KOPT-K1 (cell line): ENCODE data around the gene RPS10.
"Not testable (repeated sequence)": the region's sequence is repeated elsewhere in the genome, so short reads cannot be mapped to it uniquely, and the experiment has no call there.

Experiments used
- H3K27ac ChIP-seq: fragments of 200-600 bp; sonication (generic); 2 replicates; pipeline ENCODE4 v1.5.1; 2016; ENCODE audit warnings: antibody characterized with exemption, mild to moderate bottlenecking, low read depth, low read length; ENCODE audit not compliant: poor library complexity, severe bottlenecking
- H3K36me3 ChIP-seq: fragments of 200-600 bp; sonication (generic); 2 replicates; pipeline ENCODE4 v1.5.1; 2017; ENCODE audit warnings: antibody characterized with exemption, mild to moderate bottlenecking, low read length, moderate library complexity; ENCODE audit not compliant: insufficient read depth
- H3K9me3 ChIP-seq: fragments of 200-600 bp; sonication (generic); 2 replicates; pipeline ENCODE4 v1.5.1; 2017; ENCODE audit warnings: antibody characterized with exemption, low read length, mild to moderate bottlenecking; ENCODE audit not compliant: insufficient read depth, poor library complexity, severe bottlenecking

The RPS10 gene

DNA sequence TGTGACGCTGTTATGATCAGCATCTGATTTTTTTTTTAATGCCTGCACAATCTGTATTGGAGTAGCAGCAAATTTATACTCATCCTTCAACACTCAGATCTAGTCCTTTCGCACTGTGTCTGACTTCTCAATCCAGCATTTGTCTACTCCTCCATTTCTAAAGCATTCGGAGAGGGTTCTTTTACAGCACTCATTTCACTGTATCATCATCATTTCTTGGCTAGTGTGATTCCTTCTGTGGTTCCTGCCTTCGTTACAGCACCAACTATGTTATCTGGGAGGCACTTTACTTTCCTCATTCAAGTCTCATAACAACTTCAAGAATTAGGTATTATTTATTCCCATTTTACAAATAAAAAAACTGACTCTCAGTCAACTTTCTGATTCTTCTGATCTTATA, 51.4 kb downstream of the RPS10 start:
- H3K27ac ChIP-seq, result no peak overlapping the region
- H3K9me3 ChIP-seq, result no peaks in the 10 kb centered on the region
- no peaks in the 10 kb centered on the region for H3K36me3 ChIP-seq

DNA sequence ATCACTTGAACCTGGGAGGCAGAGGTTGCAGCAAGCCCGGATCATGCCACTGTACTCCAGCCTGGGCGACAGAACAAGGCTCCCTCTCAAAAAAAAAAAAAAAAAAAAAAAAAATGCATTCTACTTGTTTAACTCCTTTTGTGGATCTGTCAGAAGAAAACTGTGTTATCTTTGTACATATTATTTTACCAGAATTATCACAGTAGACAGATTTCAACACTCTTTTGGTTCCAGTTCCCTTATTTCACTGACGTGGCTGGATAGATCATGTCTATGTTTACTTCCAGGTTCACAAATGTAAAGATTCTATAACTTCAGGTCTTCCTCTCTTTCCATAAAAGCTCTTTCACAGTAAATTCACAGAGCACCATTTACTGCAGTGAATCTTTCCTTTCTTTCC, 51.8 kb downstream of the RPS10 start:
- no peak overlapping the region for H3K27ac ChIP-seq

DNA sequence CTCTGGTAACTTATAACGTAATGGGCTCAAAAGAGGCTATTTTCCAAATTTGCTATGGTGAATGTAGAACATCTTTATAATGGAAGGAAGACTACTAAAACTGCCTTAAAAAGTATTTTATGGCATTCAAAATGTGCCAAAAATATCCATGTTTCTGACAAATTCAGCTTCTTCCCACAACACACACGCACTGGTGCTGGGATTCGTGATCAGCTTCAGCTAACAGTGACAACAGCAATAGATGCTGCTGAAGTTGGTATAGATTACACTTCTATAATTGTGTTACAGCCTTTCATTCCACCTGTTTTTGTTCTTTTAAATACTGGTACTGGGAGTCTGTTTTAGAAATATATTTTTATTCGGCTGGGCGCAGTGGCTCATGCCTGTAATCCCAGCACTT, 52.4 kb downstream of the RPS10 start:
- Histone ChIP-seq H3K9me3 (no peaks in the 10 kb centered on the region), H3K27ac (no peak overlapping the region), H3K36me3 (no peaks in the 10 kb centered on the region)

More for the DNA sequence above, 51.8 kb downstream of the RPS10 start:
- Histone ChIP-seq H3K9me3 (no peaks in the 10 kb centered on the region), H3K36me3 (no peaks in the 10 kb centered on the region)

DNA sequence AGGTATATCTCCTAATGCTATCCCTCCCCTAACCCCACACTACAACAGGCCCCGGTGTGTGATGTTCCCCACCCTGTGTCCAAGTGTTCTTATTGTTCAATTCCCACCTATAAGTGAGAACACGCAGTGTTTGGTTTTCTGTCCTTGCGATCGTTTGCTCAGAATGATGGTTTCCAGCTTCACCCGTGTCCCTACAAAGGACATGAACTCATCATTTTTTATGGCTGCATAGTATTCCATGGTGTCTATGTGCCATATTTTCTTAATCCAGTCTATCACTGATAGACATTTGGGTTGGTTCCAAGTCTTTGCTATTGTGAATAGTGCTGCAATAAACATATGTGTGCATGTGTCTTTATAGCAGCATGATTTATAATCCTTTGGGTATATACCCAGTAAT, 54.0 kb downstream of the RPS10 start:
- H3K36me3 ChIP-seq, H3K9me3 ChIP-seq, H3K27ac ChIP-seq: not testable (repeated sequence)

DNA sequence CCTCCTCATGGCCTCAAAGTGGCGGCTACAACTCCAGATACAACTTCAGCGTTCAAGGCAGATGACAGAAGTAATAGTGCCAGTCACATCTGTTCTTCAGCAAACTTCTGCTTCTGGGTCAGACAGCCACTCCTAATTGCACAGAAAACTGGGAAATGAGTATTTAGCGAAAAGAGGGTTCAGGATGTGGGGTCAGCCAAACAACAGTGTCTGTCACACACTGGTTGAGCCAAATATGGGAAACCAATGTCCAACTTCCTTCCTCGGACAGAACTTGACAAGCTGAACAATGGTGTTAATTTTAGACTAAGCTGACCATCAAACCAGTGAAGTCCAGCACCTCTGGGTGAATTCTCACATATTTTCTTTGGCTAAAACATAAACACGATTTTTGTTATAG, 55.5 kb downstream of the RPS10 start:
- Histone ChIP-seq H3K27ac (no peak overlapping the region), H3K36me3 (no peaks in the 10 kb centered on the region), H3K9me3 (no peaks in the 10 kb centered on the region)

DNA sequence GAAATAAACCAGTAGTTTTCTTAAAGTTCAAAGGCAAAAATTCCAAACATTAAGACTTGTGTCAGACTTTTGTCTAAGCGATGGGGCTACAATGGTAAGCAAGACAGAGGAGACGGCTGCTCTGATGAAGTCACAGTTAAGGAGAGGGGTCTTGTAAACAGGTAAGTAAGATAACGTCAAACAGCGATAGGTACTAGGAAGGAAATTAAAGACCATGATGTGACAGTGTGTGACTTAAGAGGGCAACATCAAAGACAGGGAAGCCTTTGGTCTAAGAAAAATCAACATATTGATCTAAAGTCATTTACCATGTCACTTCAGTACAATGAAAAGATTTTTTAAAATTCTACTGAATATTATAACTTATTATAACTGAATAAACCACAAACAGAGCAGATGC, 56.5 kb downstream of the RPS10 start:
- no peaks in the 10 kb centered on the region for H3K9me3 ChIP-seq
- H3K36me3 ChIP-seq, result no peaks in the 10 kb centered on the region
- no peak overlapping the region for H3K27ac ChIP-seq
